T follicular helper cell (primary cell): ENCODE results near the gene LACTB.
"Not testable (repeated sequence)": the region's sequence is repeated elsewhere in the genome, so short reads cannot be mapped to it uniquely, and the experiment has no call there.

Experiments
- DNase-seq: peaks from one replicate; pipeline ENCODE4 v3.0.0-alpha.2; 2020; ENCODE audit warnings: low read depth

The LACTB gene

DNA sequence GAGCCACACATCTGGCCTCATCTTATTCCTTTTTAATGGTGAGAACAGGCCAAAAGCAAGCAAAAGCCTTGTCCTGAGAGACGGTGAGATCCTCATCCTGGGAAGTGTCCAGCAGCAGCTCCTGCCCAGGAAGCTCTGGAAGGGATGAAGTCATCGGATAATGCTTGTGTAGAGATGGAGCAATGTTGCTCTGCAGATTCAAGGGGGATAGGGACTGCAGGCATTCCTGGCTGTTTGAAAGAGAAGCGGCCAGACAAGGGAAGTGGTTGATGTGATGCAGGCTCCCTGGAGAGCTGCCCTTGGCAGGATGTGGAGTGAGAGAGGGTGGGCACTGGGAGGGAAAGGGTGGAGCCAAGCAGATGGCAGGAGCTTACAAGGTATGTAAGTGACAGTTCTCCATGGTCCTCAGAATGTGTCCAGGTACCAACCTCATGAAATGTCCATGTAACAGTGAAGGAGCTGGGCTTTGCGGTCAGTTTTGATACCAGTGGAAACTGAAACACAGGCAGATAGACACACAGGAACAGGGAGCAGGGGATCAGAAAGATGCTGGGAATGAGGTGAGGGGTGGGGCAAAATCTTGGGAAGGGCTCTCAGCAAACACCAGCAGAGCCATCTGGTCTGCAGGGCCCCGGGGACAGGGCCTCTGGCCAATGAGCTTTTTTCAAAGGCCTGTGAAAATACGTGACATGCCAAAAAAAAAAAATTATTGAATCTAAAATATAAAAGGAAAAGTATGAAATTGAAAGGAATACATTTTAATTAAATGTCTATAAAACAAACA is 32.2 kb upstream of the LACTB start:
- DNase-seq: no peak

DNA sequence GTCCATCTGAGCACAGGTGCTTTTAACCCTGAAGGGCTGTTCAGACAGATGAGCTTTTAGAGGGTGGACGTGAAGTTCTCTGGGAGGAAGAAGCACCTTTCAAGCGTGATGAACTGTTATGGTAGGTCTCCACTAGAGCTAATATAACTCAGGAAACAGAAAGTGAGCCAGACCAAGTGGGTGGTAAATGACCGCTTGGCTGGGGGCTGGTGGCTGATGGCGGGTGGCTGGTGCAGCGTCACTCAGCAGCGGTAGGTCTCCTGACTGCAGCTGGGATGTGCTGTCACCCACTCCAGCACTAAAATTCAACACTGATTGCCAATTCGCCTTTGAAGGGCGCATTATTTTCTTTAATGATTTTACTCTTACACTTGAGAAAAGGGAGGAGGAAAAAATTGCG is 31.2 kb upstream of the LACTB start:
- no peak for DNase-seq

DNA sequence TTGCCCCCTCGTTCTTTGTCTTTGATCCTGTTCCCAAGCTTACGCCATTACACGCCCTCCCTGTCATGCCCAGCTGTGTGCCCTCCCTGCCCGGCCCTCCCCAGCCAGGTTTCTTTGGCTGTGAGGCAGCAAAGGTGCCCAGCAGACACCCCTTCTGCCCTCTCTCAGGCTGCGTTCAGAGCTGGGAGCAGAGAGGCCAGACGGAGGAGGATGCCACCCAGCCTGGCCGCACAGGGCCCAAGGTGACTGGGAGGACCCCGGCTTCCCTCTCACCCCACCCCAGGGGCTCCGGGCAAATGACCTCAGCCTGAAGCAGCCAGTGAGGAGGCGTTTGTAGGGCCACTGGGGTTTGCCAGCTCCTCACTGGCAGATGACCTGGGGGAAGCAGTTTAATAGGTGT is 30.8 kb upstream of the LACTB start:
- no peak for DNase-seq

DNA sequence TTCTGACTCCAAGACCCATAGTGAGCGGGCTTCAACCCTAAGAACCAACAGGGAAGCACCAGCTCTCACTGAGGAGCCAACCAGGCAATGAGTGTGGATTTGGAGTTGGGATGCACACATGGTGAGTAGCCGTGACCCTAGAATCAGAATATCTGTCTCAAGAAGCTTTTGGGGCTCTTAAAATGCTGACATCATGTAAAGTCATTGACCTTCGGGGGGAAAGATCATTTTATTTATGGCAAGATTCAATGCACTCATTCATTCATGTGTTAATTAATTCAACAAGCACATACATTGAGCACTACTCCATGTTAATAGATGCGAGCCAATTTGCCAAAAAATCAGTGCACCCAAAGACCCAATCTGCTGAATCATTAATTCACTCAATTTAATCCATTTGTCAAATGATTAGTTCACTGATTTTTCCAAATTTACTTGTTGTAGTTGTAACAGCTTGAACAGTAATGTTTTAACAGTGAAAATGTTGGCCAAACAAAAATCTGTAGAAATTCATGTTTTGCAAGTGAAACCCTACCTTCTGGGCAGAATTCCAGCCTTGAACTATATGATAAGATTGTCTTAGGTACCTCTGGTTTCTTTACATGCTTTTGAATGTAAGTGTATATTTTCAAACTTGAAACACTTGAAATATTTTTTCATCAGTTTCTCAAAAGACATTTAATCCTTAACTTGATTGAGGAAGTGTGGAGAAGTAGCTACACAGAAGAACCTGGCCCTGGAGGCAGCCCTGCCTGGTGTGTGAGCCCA is 29.8 kb upstream of the LACTB start:
- no peak for DNase-seq

DNA sequence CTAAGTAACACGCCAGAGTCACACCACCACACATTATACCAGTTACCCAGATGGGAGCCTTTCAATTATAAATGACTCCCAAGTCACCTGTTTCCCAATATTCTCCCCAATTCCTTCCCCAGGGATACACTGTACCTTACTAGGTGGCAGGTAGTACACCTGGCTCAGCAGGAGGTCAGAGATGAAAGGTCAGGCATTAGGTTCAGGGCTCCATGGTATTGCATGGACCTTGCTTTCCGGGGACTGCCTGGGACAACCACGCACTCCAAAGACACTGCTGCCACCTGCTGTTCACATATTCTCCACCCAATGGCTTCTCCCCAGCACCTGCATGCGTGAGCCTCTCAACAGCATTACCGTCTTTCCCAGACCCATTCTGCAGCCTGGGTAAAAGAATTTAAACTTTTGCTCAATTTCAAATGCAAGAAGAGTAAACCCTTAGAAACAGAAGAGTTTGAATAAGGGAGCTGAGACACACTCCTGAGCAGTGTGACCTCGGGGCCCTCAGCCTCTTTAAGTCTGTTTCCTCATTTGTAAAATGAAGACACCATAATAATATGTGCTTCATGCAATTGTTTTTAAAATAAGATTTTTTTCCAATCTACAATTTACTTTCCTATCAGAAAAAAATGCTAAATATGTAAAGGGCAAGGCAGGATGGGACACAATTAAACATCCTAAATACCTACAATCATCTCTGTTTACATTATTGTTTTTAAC is 28.0 kb upstream of the LACTB start:
- DNase-seq: peak; percentile 55

DNA sequence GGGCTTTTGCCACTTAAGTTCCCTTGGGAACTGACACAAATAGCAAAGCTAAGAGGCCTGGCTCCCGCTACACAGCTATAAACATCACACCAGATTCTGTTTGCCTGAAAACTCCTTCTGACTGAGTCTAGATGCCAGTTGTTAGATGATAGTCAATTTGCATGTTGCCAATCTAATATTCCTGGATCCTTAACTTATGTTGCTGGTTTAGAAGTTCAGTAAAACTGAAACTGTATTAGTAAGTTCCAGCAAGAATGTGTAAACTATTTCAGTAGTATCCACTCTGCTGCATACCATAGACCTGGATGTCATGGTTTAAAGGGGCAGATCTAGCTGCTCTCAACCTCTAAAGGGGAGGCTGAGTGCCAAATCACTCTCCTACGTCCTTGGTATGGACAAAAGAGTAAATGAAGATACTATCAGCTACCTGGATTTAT is 27.1 kb upstream of the LACTB start:
- no peak for DNase-seq

DNA sequence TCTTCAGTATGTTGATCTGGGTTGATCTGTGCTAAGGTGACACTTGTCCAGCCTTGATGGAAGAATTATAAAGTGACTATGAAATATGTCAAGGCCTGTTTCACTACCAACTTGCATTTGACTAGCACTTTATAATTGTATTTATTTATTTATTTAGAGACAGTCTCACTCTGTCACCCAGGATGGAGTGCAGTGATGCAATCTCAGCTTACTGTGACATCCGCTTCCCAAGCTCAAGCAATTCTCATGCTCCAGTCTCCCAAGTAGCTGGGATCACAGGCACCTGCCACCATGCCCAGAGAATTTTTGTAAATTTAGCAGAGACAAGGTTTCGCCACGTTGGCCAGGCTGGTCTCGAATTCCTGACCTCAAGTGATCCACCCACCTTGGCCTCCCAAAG is 25.5 kb upstream of the LACTB start:
- no peak for DNase-seq

DNA sequence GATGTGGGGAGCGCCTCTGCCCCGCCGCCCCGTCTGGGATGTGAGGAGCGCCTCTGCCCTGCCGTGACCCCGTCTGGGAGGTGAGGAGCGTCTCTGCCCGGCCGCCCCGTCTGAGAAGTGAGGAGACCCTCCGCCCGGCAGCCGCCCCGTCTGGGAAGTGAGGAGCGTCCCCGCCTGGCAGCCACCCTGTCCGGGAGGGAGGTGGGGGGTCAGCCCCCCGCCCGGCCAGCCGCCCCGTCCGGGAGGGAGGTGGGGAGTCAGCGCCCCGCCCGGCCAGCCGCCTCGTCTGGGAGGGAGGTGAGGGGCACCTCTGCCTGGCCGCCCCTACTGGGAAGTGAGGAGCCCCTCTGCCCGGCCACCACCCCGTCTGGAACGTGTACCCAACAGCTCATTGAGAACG is 22.8 kb upstream of the LACTB start:
- not testable (repeated sequence) for DNase-seq

DNA sequence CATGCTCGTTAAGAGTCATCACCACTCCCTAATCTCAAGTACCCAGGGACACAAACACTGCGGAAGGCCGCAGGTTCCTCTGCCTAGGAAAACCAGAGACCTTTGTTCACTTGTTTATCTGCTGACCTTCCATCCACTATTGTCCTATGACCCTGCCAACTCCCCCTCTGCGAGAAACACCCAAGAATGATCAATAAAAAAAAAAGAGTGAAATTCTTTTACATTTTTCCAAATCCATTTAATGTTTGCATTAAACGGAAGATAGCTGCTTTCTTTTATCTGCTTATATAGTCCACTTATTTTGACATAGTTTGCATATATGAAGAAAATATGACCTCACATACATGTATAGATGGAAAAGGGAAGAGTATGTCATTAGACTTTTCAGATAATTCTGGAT is 22.1 kb upstream of the LACTB start:
- DNase-seq: not testable (repeated sequence)

DNA sequence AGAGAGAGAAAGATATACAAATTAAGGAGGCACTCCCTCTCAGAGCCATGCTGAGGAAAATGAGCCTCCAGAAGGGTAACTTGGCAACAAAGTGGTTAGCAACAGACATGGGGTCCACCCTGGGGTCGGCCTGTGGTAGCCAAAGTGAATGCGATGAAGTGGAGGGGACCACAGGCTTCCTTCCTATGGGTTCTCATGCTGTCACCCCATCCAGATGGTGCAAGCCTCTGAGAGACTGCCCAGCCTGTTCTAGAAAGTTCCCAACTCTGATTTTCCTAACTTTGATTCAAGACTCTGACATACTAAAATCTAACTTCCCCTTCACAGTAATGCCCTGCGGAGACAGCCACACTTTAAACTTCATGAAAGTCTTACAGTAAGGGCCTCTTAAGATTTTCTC is 18.2 kb upstream of the LACTB start:
- DNase-seq: no peak

DNA sequence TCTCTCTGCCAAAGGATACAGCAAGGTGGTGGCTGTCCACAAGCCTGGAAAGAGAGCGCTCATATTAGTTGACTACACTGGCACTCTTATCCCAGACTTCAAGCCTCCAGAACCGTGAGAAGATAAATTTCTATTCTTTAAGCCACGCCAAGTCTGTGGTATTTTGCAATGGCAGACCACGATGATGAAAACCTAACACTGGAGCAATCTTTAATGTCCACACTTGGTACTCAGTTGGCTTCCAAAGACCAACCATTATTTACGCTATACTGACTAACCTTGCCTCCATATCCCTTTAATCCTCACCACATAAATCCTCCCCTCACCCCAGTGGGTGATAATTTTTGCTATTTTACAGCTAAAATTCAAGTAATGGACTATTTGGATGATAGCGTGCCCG is 16.9 kb upstream of the LACTB start:
- DNase-seq: no peak

DNA sequence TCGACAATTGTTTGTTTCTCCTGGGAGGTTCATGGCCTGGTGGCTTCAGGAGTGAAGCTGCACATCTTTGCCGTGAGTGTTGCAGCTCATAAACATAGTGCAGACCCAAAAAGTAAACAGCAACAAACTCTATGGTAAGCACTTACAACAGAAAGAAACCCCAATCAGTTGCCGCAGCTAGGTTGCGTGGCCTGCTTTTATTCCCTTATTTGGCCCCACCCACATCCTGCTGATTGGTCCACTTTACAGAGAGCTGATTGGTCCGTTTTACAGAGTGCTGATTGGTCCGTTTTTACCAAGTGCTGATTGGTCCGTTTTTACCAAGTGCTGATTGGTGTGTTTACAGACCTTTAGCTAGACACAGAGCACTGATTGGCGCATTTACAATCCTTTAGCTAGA is 16.3 kb upstream of the LACTB start:
- not testable (repeated sequence) for DNase-seq

DNA sequence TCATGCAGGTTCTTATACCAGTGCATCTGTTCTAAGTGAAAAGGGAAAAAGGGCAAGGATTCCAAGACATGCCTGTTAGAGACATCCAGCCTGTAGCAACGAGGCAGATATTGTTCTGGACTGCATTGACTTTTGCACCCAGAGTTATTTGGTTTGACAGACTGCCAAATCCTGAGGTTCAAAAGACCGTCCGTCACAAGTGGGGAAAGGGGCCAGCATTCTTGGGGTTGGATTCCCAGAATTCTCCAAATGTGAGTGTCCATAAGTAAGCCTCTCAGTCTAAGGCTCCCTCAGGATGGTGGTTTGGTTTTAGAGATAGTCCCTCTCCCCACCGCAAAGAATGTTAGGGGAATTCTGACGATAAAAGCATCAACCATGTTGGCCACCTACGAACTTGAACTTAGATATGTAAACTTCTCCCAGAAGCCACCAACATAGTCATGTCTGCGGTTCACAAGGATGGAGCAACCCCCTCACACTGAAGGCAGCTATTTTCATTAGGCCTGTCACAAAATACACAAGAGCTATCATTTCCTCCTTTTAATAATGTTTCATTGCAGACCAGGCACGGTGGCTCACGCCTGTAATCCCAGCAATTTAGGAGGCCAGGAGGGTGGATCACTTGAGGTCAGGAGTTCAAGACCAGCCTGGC is 13.6 kb upstream of the LACTB start:
- DNase-seq: no peak

DNA sequence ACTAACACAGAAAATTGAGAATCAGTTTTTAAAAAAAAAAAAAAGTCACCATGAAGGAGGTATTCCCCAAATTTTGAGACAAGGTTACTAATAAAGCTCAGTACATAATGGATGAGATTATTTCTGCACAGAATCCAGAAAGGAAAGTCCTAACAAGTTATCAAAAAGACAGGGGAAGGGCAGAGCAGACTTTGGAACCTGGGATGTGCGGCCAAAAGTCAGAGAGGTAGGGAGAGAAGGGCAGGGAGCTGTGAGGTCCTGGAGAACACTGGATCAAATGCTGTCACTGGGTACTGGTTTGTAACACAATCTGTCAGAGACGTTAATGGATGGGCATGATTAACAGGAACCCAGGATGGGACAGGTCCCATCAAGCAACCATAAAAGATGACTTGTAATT is 12.2 kb upstream of the LACTB start:
- no peak for DNase-seq

DNA sequence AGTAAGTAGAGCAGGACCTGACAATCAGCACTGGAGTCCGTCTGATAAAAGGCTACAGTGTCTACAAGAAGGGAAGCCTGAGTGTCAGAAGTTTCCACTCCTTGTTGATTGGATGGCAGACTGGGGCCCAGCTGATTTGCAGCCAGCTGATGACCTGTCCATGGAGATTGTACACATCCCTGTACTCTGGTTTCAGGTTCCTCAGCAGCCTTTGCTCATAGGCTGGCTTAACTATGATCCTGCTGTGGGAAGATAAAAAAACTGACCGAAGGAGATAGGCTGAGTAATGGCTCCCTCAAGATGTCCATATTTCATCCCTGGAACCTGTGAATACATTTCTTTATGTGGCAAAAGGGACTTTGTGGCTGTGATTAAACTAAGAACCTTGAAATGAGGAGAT is 11.7 kb upstream of the LACTB start:
- DNase-seq: no peak

DNA sequence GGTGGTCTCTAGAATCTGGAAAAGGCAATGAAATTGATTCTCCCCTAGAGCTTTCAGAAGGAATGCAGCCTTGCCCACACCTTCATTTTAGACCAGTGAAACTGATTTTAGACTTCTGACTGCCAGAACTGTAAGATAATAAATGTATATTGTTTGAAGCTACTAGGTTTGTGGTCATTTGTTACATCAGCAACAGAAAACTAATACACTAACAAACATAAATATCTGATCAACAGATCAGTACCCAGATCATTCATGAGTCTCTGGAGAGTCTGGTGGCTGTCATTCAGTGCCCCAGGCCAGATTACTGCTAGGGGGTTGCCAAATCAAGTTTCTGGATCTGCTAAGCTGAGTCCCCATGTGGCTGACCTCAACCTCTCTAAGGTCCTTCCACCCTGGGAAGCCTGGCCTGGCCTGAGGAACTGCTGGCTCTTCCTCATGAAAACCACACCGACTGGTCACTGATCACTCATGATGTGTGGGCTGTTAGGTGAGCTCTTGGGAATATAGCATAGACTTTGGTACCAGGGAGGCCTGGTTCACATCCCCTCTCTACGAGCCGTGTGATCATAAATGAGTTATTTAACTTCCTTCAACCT is 11.1 kb upstream of the LACTB start:
- no peak for DNase-seq

DNA sequence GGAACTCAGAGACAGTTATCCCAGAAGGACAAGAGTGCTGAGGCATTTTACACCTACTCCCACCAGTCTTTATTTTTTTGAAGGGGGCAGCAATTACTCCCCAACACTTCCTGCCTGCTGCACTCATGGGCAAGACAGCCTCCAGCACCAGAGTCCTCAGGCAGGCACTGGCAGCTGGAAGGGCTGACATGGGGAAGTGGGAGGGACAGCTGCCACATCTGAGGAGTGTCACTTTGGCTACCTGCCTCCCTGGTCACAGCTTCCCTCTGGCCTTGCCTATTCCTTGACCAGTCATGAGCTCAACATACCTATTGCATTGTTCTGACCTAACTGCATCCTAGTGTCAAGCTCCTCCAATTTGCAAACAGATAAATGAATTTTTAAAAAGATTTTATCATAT is 10.2 kb upstream of the LACTB start:
- no peak for DNase-seq

DNA sequence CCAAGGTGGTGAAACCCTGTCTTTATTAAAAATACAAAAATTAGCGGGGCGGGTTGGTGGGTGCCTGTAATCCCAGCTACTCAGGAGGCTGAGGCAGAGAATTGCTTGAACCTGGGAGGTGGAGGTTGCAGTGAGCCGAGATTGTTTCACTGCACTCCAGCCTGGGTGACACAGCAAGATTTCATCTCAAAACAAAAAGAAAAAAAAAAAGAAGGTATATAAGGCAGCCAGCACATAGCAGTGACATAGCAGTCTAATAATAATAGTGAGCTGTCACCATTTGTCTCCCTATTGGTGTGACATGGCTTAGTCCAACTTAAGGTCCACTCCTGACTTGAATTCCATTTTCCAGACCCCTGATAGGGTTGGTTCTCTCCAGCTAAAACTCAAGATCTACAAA is 8.8 kb upstream of the LACTB start:
- DNase-seq: no peak

DNA sequence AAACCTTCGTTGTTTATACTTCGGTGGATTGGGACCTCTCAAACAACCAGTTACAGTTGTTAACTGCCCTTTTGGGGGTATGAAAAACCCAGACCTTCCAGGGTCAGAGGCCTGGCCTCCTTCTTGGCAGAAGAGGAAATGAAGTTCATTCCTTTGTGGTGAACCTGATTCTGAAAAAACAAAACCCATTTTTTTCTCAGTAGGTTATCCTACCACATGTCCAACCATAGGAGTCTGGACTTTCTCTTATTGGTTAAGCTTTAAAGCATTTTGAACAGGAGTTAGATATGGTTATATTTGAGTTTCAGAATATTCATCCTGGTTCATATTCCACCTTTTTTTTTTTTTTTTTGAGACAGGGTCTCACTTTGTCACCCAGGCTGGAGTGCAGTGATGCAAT is 7.2 kb upstream of the LACTB start:
- DNase-seq: no peak

DNA sequence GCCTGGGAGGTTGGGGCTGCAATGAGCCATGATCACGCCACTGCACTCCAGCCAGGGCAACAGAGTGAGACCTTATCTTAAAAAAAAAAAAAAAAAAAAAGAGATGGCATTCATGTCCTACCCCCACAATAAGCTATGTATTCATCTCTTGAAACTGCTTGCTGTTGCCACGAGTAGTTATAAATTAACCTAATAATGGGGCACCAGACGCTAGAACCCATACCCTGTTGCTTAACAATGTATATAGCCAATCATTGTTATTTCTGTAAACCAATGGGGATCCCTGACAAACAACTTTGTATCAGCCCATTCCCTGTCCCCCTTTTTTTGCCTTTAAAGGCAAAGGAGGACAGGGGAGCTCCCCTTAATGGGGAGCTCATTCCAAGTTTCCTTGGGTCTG is 2.8 kb upstream of the LACTB start:
- DNase-seq: no peak

DNA sequence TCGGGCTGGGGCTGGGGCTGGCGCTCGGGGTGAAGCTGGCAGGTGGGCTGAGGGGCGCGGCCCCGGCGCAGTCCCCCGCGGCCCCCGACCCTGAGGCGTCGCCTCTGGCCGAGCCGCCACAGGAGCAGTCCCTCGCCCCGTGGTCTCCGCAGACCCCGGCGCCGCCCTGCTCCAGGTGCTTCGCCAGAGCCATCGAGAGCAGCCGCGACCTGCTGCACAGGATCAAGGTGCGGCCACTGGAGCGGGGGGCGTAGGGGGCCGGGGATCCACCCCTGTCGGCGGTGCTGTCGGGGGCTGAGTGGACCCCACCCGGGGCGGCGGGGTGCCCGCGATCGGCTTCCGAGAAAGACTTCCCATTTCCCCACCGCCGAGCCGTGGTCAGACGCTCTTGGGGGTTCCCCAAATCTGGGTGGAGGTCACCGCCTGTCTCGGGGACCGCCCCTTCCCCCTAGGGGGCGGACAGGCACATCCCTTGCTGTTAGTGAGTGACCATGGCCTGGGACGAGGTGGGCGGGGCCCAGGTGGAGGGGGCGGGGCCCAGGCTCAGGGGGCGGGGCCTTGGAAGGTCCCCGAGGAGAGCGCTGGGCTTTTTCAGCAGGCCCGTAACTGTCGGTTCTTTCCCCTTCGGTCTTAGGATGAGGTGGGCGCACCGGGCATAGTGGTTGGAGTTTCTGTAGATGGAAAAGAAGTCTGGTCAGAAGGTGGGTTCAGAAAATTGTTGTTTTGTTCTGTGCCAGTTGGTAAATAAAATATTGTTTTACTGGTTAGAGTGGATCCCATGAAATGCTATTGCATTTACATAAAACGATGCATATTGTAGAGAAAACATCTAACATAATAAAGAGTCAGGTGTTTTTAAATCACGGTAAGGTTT is 578 bp downstream of the LACTB start:
- DNase-seq: peak; percentile 33
